ENCODE data around the gene COL5A1.
"Not testable (repeated sequence)": the region's sequence is repeated elsewhere in the genome, so short reads cannot be mapped to it uniquely, and the experiment has no call there.

Gene COL5A1

DNA sequence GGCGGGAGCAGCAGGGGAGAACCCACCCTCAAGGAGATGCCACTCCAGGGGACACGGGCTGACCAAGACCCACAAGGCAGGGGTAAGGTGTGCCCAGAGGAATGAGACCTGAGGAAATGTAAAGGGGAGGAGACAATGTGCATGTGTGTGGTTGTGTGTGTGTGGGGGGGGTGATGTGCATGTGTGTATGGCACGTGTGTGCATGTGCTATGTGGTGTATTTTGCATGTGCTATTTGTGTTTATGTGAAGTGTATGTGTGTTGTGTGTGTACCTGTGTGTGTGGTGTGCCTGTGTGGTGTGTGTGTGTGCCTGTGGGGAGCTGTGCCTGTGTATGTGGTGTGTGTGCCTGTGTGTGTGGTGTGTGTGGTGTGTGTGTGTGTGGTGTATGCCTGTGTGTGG, 205.5 kb downstream of the COL5A1 start:
- no peak for DNase-seq

DNA sequence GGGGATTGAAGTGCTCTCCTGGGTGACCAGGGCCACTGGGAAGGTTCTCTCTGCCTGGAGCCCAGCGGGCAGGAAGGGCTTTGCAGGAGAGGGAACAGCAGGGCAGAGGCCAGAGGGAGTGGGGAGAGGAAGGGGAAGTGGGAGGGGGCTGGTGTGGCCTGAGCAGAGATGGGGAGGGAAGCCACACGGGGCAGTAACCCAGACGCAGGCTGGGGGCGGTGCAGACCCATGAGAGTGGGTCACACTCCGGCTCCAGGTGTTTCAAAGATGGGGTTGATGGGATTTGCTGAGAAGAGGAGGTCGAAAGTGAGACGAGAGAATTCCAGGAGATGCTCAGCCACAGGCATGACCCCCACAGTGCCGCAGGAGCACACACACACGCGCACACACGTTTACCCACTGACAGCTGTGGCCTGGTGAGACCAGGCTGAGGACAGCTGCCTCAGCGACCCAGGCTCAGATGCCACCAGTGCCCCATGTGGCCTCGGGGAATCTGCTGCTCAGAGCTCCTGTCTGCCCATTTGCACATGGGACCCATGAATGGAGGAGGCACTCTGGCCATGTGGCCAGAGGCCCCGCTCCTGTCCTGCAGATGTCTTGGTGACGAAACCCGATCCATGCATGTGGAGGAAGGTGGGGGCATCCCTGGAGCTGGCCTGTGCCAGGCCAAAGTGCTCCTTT, 206.3 kb downstream of the COL5A1 start:
- DNase-seq = no peak

GRCh38 chr9:134848504-134848903, 206.9 kb downstream of the COL5A1 start:
- no peak for DNase-seq

GRCh38 chr9:134850611-134851010, 209.0 kb downstream of the COL5A1 start:
- DNase-seq = no peak

DNA sequence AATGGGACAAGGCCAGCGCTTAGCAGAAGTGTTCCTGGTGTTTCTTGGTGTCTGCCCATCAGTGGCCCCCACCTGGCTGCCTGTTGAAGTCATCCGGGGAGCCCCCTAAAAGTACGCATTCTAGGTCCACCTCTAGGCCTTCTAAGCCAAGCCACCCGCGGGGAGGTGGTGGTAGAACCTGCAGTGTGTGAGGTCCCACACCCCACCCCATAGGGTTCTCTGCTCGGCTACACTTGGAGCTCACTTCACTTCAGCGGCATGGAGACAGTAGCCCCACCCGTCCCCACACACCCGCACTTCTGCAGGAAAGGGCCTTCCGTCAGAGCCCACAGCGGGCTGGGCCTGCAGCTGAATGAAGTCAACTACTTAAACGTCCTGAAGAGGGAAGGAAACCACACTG, 209.4 kb downstream of the COL5A1 start:
- DNase-seq = no peak

DNA sequence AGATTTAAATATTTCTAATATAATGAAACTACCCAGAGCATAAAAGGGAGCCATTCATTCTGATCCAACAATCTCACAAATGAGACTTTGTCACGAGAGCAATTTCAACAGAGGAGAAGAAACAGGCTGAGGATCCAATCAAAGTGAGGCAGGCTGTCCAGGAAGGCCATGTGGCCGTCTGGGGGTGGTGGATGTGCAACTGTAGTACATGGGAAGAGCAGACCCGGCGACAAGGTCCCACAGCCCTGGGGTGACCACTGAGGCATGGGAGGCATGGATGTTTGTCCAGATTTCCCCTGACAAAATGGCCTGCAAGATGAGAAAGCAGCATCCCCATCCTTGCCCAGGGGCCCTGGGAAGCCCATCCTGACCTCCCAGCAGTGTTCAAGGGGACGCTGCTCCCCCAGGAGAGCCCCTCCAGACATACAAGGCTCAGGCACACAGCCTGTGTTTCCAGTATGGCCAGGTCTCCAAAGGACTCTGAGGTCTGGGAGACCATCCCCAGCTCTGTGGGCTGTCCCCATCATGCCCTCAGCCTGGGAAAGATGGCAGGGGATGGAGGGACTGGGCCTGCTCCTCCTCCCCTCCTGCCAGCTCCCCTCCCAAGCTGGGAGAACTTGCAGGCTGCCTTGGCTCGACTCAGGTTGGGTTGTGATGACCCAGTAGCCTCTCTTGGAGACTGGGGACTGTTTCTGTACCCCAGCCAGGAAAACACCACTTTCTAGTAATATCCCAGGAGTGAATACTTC, 211.5 kb downstream of the COL5A1 start:
- no peak for DNase-seq

DNA sequence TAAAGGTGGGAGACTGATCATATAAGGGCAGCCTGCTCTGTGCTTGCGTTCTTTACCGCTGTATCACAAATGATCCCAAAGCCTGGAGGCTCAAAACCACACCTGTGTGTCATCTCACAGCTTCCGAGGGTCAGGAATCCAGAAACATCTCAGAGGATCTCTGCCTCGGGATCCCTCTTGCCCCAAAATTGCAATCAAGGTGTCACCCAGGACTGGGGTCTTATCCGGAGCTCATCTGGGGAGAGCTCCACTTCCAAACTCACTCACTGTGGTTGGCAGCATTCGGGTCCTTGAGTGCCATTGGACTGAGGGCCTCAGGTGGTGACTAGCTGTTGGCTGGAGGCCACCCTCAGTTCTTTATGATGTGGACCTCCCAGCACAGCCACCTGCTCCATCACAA, 212.3 kb downstream of the COL5A1 start:
- DNase-seq = no peak

GRCh38 chr9:134854541-134854981, 213.0 kb downstream of the COL5A1 start:
- no peak for DNase-seq

- DNase-seq = no peak
These were observed 213.8 kb downstream of the COL5A1 start for GRCh38 chr9:134855231-134855899.

DNA sequence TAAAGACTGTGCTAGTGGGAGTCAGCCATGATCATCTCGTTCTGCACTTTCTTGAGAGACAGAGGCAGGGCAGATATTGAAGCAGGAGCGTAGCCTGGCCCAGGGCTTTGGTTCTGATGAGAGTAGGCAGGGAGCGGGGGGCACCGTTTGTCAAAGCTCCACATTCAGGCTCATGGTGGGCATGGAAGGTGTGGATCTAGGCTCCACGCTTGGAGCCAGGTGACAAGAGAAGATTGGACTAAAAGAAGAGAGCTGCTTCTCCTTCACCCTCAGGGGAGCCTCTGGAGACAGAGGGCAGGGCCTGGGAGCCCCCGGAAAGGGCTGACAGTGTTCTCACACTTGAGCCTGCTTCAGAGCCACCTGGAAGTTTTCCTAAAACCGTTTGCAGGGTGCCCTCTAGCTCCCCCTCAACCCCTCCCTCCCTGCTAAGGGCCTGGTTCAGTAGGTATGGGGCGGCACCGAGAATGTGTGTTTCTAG, 214.3 kb downstream of the COL5A1 start:
- DNase-seq = no peak

GRCh38 chr9:134857451-134857850, 215.8 kb downstream of the COL5A1 start:
- DNase-seq = not testable (repeated sequence)

DNA sequence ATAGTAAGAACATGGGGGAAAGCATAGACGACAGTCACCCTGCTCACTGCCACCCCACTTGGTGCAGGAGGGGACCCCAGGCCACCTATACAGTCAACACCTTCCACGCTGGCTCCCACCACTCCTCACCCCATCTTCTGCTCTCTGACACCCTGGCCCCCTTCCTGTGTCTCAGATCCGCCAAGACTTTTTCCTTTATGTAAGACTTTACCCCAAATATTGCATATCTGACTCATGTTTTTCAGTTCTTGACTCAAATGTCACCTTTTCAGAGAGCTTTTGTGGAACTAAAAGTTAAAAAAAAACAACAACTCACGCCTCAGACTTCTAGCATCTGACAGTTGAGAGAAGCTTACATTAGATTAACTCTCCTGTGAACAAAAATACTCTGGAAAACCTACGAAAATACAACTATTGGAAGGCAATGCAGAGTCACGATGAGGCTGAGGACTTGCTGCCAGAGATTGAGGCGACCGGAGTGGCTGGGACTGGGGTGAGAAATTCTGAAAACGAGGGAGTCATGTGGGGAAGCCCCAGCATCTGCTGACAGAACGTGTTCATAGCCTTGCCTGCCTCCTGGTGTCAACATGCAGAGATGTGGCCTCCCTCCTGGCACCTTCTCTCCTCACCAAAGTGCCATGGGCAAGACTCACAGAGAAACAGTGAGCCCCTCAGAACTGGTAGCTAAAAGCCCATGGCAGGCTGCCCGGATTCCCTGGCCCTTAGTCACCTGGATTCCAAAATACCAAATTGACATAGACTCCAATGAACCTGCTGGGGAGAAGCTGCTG, 216.6 kb downstream of the COL5A1 start:
- peak; percentile 65 to 73 for DNase-seq

DNA sequence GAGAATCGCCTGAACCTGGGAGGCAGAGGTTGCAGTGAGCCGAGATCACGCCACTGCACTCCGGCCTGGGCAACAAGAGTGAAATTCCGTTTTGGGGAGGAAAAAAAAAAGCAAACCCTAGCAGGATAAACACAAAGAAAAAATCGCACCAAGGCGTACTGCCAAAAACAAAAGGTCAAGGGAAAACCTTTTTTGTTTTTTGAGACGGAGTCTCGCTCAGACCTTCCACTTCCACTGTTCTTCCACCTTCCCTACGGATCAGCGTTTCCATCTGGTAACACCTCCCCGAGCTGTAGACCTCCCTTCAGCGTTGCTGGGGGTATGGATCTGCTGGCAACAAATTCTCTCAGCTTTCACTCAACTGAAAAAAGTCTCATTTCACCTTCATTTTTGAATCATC, 218.9 kb downstream of the COL5A1 start:
- no peak for DNase-seq

DNA sequence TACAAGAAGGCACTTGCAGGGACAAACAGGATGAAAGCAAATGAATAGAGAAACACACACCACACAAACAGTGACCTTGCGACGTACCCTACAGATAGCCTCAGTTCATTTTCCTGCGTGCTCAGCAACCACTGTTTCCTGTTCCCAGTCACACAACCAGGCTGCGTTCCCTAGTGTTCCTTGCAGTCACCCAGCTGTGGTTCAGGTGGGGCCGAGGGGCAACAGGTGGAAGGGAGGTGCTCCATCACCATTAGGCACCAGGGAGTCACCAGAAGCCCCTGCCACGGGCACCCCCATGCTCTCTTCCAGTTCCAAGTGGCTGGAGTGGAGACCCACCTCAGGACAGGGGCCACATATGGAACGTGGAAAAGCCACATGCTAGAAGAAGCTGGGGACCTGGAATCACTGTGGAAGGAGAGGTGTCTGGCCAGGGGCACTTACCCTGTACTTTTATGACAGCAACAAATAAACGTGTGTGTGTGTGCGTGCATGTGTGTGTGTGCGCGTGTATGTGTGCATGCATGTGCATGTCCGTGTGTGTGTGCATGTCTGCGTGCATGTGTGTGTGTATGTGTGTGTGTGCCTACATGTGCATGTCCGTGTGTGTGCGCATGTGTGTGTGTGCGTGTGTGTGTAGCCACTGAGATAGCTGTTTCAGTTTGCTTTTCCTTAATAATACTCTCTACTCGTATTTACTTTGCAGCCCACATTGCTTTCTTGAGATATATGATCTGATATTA, 220.2 kb downstream of the COL5A1 start:
- no peak for DNase-seq

DNA sequence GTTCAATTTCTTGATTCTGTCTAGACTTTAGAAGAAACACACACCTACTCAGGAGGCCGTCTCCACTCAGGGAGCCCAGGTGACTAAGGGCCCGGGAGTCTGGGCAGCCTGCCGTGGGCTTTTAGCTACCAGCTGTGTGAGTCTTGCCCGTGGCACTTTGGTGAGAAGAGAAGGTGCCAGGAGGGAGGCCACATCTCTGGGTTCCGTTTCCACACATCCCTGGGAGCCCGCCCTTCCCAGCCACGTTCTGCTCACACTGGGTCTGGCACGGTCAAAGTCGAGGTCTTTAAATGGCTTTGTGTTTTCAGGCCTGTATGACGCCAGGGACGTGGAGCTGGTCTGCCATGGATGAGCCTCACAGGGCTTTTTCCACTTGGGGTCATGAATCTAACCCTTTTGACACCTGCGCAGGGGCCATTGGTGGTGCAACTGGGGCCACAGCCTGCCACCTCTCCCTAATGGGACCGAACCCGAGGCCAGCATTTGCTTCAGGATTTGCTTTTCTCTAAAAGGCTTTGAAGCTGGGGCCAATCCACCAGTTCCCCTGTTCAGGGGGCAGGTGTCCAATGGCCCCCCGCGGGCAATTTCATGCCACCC, 221.8 kb downstream of the COL5A1 start:
- DNase-seq = no peak

DNA sequence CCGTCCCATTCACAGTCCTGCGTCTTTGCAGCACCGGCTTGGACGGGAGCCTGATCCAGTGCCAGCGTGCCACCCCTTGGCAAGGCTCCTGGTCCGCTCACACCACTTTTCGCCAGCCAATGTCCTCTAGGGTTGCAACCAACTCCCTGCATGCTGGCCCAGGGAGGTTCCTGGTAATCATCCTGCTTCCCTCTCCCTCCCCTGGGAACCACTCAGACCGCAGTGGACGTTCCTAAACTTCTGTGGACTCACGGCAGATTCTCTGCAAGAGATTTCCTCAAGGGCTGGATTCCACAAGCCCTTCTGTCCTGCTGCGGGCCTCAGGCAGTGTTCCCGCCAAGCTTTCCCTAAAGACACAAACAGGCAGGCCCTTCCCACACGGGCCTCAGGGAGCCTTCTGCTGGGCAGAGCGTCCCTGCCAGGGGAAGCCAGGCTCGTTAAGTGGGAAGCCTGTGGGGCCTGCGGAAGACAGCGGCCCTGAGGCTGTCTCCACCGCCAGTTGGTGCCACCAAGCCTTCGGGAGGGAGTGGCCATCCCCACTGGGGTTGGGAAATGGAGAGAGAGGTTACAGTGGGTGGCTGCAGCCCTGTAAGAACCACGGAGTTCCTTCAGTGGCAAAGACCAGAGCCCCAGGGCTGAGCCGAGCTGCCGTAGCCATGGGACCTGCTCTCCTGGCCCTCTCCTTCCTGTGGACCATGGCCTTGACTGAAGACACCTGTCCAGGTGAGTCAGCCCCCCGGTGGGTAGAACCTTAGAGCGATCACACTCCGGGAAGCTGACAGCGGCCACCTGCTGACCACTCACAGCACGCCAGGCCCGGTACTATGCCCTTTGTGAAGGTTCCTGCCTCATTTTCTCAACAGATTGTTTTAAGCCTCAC, 222.6 kb downstream of the COL5A1 start:
- DNase-seq = no peak

GRCh38 chr9:134864821-134865190, 223.2 kb downstream of the COL5A1 start:
- no peak for DNase-seq

DNA sequence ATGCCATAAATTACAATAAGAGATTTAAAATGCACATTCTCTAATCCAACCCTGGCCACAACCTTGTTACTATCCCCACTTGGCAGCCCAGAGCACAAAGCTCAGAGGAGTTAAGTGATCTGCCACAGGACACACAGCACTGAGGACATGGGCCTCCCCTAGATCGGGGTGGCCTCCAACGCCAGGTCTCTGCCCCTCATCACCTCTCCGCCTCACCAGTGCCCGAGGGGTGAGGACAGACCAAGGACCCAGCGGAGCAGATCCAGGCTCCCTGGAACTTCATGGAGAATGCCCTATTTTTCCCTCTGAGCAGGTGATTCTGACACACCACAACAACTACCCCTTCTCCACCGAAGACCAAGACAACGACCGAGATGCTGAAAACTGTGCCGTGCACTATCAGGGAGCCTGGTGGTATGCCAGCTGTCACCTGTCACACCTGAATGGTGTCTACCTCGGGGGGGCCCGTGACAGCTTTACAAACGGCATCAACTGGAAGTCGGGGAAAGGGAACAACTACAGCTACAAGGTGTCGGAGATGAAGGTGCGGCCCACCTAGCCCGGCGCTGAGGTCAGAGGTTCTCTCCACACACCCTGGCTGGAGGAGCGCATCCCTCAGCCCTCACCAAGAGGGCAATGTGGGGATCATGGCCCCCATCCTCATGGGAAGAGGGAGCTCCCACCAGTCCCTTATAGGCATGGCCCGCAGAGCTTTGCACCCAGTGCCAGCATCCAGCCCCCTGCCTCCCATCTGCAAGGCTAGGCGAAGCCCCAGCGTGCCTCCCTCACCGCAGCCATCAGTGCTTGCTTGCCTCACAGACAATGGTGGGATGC, 226.5 kb downstream of the COL5A1 start:
- DNase-seq = no peak

- no peak for DNase-seq
These were observed 227.3 kb downstream of the COL5A1 start for GRCh38 chr9:134868751-134869553.
